NCI-H748 (cell line): Measurements from ENCODE around the gene FAM111A.

Experiments
- DNase-seq: peaks from one replicate; lab custom pipeline; 2025; ENCODE audit not compliant: unreplicated experiment; lab: John Stamatoyannopoulos, UW

The FAM111A gene

DNA sequence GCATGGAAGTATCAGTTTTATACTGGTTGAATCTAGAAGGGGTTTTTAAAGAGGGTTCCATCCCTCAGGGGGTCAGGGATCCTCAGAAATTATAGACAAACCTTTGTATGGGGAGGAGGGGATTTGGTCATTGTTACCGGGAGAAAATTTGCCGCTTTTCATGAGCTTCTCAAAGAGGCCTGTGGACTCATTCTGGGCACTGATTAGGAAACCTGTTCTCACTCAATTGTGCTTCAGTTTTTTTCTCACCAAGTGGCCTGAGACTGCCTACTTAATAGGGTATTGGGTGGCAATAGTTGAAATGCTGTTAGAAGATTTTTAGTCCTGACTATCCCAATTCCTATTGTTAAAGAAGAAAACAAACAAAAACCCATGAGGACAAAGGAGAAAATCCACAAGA lies 56.1 kb downstream of the FAM111A start:
- no peak for DNase-seq

DNA sequence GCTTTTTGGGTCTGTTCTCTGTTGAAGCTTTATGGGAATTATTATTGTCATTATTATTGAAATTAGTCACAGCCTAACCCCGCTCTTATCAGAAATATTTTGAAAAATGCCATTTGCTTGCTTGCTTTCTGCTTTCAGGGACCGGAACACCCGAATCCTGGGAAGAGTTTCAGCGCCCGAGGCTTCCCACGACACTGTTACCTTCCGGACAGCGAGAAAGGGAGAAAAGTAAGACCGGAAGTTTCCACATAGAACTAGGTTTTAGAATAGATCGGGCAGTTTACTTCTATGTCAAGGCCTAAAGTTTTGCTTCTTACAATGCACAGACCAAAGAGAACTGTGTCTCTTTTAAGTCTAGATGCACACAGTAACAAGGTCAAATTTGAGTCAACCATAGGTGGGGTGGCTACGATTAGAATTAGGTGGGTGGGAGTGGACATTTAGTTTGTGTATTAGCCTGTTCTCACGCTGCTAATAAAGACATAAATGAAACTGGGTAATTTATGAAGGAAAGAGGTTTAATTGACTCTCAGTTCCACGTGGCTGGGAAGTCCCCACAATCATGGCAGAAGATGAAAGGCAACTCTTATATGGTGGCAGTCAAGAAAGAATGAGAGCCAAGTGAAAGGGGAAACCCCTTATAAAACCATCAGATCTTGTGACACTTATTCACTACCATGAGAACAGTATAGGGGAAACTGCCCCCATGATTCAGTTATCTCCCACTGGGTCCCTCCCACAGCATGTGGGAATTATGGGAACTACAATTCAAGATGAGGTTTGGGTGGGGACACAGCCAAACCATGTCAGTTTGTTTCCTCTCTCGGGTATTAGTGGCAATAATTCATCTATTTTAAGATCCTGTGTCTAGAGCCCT lies 57.1 kb downstream of the FAM111A start:
- DNase-seq: no peak

DNA sequence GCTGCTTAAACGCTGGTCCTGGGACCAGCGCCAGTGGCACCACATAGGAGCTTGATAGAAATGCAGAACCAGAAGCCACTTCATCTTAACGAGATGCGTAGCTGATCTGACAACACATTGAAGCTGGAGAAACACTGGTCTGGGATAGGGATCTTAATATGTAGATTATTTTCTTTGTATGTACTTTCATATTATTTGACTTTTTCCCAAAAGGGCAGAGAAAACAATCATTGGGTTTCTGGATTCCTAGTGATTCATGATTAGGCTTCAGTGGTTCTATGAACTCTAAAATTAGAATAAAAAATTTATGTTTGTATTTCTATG lies 57.7 kb downstream of the FAM111A start:
- no peak for DNase-seq

DNA sequence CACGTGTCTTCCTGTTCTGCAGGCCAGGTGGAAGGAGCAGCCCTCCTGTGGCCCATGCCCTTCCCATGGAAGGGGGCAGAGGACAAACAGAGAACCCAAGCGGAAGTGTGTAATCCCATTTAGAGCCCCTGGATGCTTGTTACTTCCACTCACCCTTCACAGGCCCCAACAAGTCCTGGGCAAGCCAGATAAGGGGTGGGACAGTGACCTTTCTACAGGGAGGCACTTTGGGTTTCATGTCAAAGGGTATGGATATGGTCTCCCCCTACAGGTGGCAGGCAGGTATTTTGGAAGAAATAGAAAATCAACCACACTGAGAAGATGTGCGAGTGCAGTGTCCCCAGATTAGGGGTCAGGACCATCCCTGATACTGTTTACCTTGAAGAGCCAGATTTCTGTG lies 58.7 kb downstream of the FAM111A start:
- no peak for DNase-seq
